Large intestine (tissue), 3 donors: ENCODE measurements around the gene IZUMO2. TPM values are rescaled to one million over a fixed set of nuclear protein-coding genes. Genes with fewer than 3 reads are reported as not detected.
A peak's percentile ranks its signal among the peaks of the same experiment; 100 is the strongest.

Source experiments
- DNase-seq, 2 donors: peaks; one replicate each; pipeline versions ENCODE4 v3.0.0 to v3.0.0-alpha.2; 2013
- H3K27ac ChIP-seq: one replicate; pipeline ENCODE4 v1.5.1; 2013; ENCODE audit warnings: low read length
- H3K27me3 ChIP-seq: 2 replicates; pipeline ENCODE4 v1.6.1; 2013; ENCODE audit warnings: low read length; ENCODE audit not compliant: control insufficient read depth, insufficient read depth
- H3K36me3 ChIP-seq: 2 replicates; pipeline ENCODE4 v1.6.1; 2013; ENCODE audit warnings: low read length; ENCODE audit not compliant: control insufficient read depth, insufficient read depth
- H3K4me1 ChIP-seq: one replicate; pipeline ENCODE4 v1.6.1; 2013; ENCODE audit warnings: low read length; ENCODE audit not compliant: control insufficient read depth, insufficient read depth
- H3K4me3 ChIP-seq: one replicate; pipeline ENCODE4 v1.5.1; 2013; ENCODE audit warnings: low read length
- H3K9me3 ChIP-seq: one replicate; pipeline ENCODE4 v1.6.1; 2013; ENCODE audit warnings: mild to moderate bottlenecking, low read depth, low read length, moderate library complexity; ENCODE audit not compliant: control insufficient read depth
- WGBS: methylation state at CpG from one replicate; pipeline ENCODE4 v1.1.5; 2013; ENCODE audit warnings: low lambda C conversion rate; ENCODE audit not compliant: insufficient coverage; 5-methylcytosine and 5-hydroxymethylcytosine counted together
- polyA plus RNA-seq: library from polyadenylated mRNA; unstranded; fragments of 120-200 nt; gene quantifications from one replicate; pipeline ENCODE4 v1.2.1, GENCODE V29; 2013

IZUMO2 gene
- polyA plus RNA-seq, 1 donor = not detected

GRCh38 chr19:50202386-50202785 lies 39.3 kb upstream of the IZUMO2 start:
- no peaks in the 10 kb centered on the region for H3K9me3 ChIP-seq
- WGBS = no CpG with 5 or more reads among the region's 3 CpGs
- no peak overlapping the region for H3K4me3 ChIP-seq
- no peak for DNase-seq
- peaks cover 37% of the 10 kb centered on the region for H3K4me1 ChIP-seq
- H3K36me3 ChIP-seq = peaks cover 18% of the 10 kb centered on the region
- peak overlapping the region; percentile 35 for H3K27ac ChIP-seq
- H3K27me3 ChIP-seq = peaks cover 2% of the 10 kb centered on the region

- peaks cover 32% of the 10 kb centered on the region for H3K36me3 ChIP-seq
- WGBS = no CpG with 5 or more reads among the region's 5 CpGs
- H3K27ac ChIP-seq = no peak overlapping the region
- H3K27me3 ChIP-seq = peaks cover 2% of the 10 kb centered on the region
- DNase-seq = no peak
- no peak overlapping the region for H3K4me3 ChIP-seq
- no peaks in the 10 kb centered on the region for H3K9me3 ChIP-seq
- peaks cover 11% of the 10 kb centered on the region for H3K4me1 ChIP-seq
These were observed 36.1 kb upstream of the IZUMO2 start for GRCh38 chr19:50199259-50199555.

- Histone ChIP-seq H3K36me3 (peaks cover 35% of the 10 kb centered on the region), H3K9me3 (no peaks in the 10 kb centered on the region), H3K4me3 (no peak overlapping the region), H3K27me3 (peaks cover 2% of the 10 kb centered on the region), H3K27ac (no peak overlapping the region), H3K4me1 (peaks cover 6% of the 10 kb centered on the region)
- DNase-seq = no peak
- 67% methylated on average over 1 of the region's 7 CpGs for WGBS
These were observed 35.6 kb upstream of the IZUMO2 start for GRCh38 chr19:50198431-50199258.

- H3K27ac ChIP-seq = no peak overlapping the region
- H3K4me1 ChIP-seq = no peaks in the 10 kb centered on the region
- H3K36me3 ChIP-seq = peaks cover 38% of the 10 kb centered on the region
- no peak for DNase-seq
- WGBS = 86% methylated on average over 1 of the region's 3 CpGs
- H3K9me3 ChIP-seq = no peaks in the 10 kb centered on the region
- H3K4me3 ChIP-seq = no peak overlapping the region
- no peaks in the 10 kb centered on the region for H3K27me3 ChIP-seq
These were observed 34.3 kb upstream of the IZUMO2 start for GRCh38 chr19:50197348-50197747.

GRCh38 chr19:50196322-50196932 lies 33.3 kb upstream of the IZUMO2 start:
- Histone ChIP-seq H3K4me1 (peaks cover 6% of the 10 kb centered on the region), H3K27ac (no peak overlapping the region), H3K36me3 (peaks cover 34% of the 10 kb centered on the region), H3K27me3 (no peaks in the 10 kb centered on the region), H3K4me3 (no peak overlapping the region), H3K9me3 (no peaks in the 10 kb centered on the region)
- no peak for DNase-seq
- WGBS = 76% methylated on average over 3 of the region's 4 CpGs

GRCh38 chr19:50195224-50195623 lies 32.1 kb upstream of the IZUMO2 start:
- Histone ChIP-seq H3K4me1 (peaks cover 13% of the 10 kb centered on the region), H3K9me3 (no peaks in the 10 kb centered on the region), H3K27me3 (no peaks in the 10 kb centered on the region), H3K4me3 (no peak overlapping the region), H3K27ac (no peak overlapping the region), H3K36me3 (peaks cover 29% of the 10 kb centered on the region)
- 80% methylated on average over 1 of the region's 5 CpGs for WGBS
- no peak for DNase-seq

- WGBS = 60% methylated on average over 1 of the region's 13 CpGs
- Histone ChIP-seq H3K27me3 (no peaks in the 10 kb centered on the region), H3K27ac (peak overlapping the region; percentile 7), H3K9me3 (no peaks in the 10 kb centered on the region), H3K36me3 (peaks cover 23% of the 10 kb centered on the region), H3K4me3 (no peak overlapping the region), H3K4me1 (peaks cover 16% of the 10 kb centered on the region)
- no peak for DNase-seq
These were observed 29.6 kb upstream of the IZUMO2 start for GRCh38 chr19:50192463-50193211.

GRCh38 chr19:50191216-50191615 lies 28.1 kb upstream of the IZUMO2 start:
- peak overlapping the region; percentile 92 for H3K27ac ChIP-seq
- H3K4me3 ChIP-seq = peak overlapping the region; percentile 3
- no peaks in the 10 kb centered on the region for H3K9me3 ChIP-seq
- H3K36me3 ChIP-seq = peaks cover 18% of the 10 kb centered on the region
- WGBS = no CpG with 5 or more reads among the region's 4 CpGs
- peak in 1 of 2 donors; percentile 42 for DNase-seq
- H3K27me3 ChIP-seq = no peaks in the 10 kb centered on the region
- H3K4me1 ChIP-seq = peaks cover 16% of the 10 kb centered on the region

- H3K27me3 ChIP-seq = no peaks in the 10 kb centered on the region
- WGBS = 40% methylated on average over 1 of the region's 8 CpGs
- peak; percentile 90 to 95 for DNase-seq
- H3K4me3 ChIP-seq = peak overlapping the region; percentile 56
- peak overlapping the region; percentile 92 for H3K27ac ChIP-seq
- H3K36me3 ChIP-seq = peaks cover 13% of the 10 kb centered on the region
- no peaks in the 10 kb centered on the region for H3K9me3 ChIP-seq
- H3K4me1 ChIP-seq = peaks cover 16% of the 10 kb centered on the region
These were observed 27.4 kb upstream of the IZUMO2 start for GRCh38 chr19:50190439-50190891.

GRCh38 chr19:50189331-50189730 lies 26.2 kb upstream of the IZUMO2 start:
- peak overlapping the region; percentile 56 for H3K4me3 ChIP-seq
- H3K27ac ChIP-seq = peak overlapping the region; percentile 92
- WGBS = 33% methylated on average over 4 of the region's 8 CpGs
- H3K9me3 ChIP-seq = no peaks in the 10 kb centered on the region
- H3K27me3 ChIP-seq = no peaks in the 10 kb centered on the region
- H3K4me1 ChIP-seq = peaks cover 16% of the 10 kb centered on the region
- H3K36me3 ChIP-seq = peaks cover 8% of the 10 kb centered on the region
- DNase-seq = peak in 1 of 2 donors; percentile 82
